AG09309 (cell line): Measurements from ENCODE around the gene TRERF1.

ENCODE experiments used
- DNase-seq: peaks from one replicate; pipeline ENCODE4 v3.0.0-alpha.2; 2010; ENCODE audit warnings: low read depth
- H3K4me3 ChIP-seq: 2 replicates; pipeline ENCODE4 v1.5.1; 2011; ENCODE audit warnings: mild to moderate bottlenecking, low read depth, low read length, moderate library complexity; ENCODE audit not compliant: control insufficient read depth
- CTCF ChIP-seq: IDR thresholded peaks from 2 replicates; pipeline ENCODE4 v1.5.1; 2011; ENCODE audit warnings: mild to moderate bottlenecking, low read depth, low read length, inconsistent platforms; ENCODE audit not compliant: insufficient read depth, control insufficient read depth; ENCODE audit errors: missing control alignments

TRERF1 gene

GRCh38 chr6:42337985-42338743 lies 113.6 kb downstream of the TRERF1 start:
- no peak overlapping the region for H3K4me3 ChIP-seq
- no peak for DNase-seq
- TF ChIP-seq CTCF = no peak

DNA sequence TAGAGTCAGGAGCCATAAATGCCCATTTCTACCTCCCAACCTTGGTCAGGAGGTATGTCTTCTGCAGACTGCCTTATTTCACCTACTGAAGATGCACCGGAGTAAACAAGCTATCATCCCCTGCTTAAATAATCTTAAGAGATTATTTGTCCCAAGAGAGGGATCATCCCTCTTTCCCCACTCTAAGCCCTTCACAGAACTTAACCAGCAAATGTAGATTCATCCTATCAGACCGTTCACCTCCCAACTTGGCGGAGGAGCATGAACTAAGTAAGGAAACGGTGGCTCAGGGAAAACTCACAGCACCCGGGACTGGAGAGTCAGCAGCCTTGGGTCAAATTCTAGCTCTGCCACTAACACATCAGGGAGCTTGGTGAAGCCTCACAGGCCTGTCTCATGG lies 115.3 kb downstream of the TRERF1 start:
- DNase-seq = no peak

DNA sequence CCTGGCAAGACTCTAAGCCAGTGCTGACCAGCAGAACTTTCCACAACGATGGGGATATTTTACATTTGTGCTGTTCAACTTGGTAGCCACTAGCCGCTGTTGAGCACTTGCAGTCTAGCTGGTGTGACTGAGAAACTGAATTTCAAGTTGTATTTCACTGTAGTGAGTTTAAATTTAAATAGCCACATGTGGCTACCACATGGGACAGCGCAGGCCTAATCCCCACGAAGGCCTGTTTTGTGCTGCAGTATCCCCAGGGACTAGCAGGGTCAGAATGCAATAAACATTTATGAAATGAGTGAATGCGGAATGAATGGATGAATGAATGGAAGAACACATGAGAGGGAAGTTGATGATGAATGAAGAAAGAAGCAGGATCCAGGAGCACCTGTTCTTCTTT lies 115.8 kb downstream of the TRERF1 start:
- H3K4me3 ChIP-seq = no peak overlapping the region
- no peak for DNase-seq
- TF ChIP-seq CTCF = no peak

More for the DNA sequence above, 115.3 kb downstream of the TRERF1 start:
- H3K4me3 ChIP-seq = no peak overlapping the region
- TF ChIP-seq CTCF = no peak

- TF ChIP-seq CTCF = no peak
- H3K4me3 ChIP-seq = no peak overlapping the region
These were observed 116.9 kb downstream of the TRERF1 start for GRCh38 chr6:42334870-42335269.

DNA sequence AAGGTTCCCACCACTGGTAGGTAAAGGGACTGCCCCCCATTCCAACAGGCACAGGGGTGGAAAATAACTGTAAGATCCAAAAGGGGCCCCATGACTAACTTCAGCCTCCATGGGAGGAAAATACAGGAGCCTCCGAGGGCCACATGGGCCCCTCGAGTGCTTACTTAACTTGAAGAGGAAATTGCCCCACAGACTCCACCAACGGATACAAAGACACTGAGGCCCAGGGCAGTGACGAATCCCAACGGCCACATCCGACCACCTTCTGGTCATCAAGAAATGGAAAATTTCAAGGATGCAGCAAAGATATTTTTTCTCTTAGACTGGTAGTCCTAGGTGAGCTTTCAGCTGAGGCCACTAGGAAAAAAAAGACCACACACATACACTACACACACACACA lies 118.1 kb downstream of the TRERF1 start:
- DNase-seq = no peak

More at GRCh38 chr6:42334870-42335269, 116.9 kb downstream of the TRERF1 start:
- no peak for DNase-seq

DNA sequence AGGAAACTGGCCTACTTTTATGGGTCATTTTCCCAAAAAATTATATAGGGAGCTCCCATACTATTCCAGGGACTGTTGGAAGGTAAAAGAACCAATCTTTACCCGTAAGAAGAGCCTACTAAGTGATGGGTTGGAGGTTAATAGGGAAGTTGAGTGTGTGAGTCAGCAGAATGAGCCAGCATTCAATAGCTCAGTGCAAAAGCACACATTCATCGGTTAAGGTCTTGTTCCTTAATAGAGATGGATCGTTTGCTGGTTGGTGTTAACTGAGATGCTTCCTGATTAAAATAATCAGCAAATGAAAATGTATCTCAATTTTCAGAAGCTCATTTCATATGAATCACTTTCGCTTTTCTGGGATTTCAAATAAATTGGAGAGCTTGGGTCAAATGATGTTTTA lies 118.8 kb downstream of the TRERF1 start:
- DNase-seq = no peak
- TF ChIP-seq CTCF = no peak
- H3K4me3 ChIP-seq = no peak overlapping the region

More for the DNA sequence above, 118.1 kb downstream of the TRERF1 start:
- no peak for TF ChIP-seq CTCF
- H3K4me3 ChIP-seq = no peak overlapping the region
